Naive thymus-derived CD4-positive, alpha-beta T cell (primary cell): ENCODE results near the gene SIL1. TPM values are rescaled to one million over a fixed set of nuclear protein-coding genes. Genes with fewer than 3 reads are reported as not detected.

Source experiments
- ATAC-seq: fragments of 150-1000 bp; cut with Tn5 transposase; 2 replicates; pipeline ENCODE4 v1.10.0; 2021; ENCODE audit warnings: mild to moderate bottlenecking, moderate library complexity
- CTCF ChIA-PET: fragments of 350-600 bp; sonication (Branson Sonifier 250); formaldehyde crosslinking; loops from one replicate; lab custom pipeline; 2021; ENCODE audit warnings: antibody characterized with exemption; lab: Charles Lee
- POLR2A ChIA-PET: fragments of 350-600 bp; sonication (Branson Sonifier 250); formaldehyde crosslinking; loops from one replicate; lab custom pipeline; 2021; ENCODE audit warnings: antibody characterized with exemption, inconsistent platforms; lab: Charles Lee
- DNase-seq, 9 donors: peaks; one replicate each; pipeline versions ENCODE4 v3.0.0 to v3.0.0-alpha.2; 2020 to 2022; ENCODE audit warnings: mixed read lengths in 1 of 9
- H3K27ac ChIP-seq: one replicate; pipeline ENCODE4 v1.7.0; 2013; ENCODE audit warnings: mild to moderate bottlenecking, low read depth, low read length, moderate library complexity
- H3K27me3 ChIP-seq, 2 donors: one replicate each; pipeline ENCODE4 v1.7.0; 2013; ENCODE audit warnings: low read length in 2 of 2, mild to moderate bottlenecking in 2 of 2, moderate library complexity in 2 of 2; ENCODE audit not compliant: control insufficient read depth in 2 of 2, insufficient read depth in 2 of 2
- H3K36me3 ChIP-seq, 3 experiments: 1 replicate in 2 of 3; 2 replicates in 1 of 3; pipeline ENCODE4 v1.7.0; 2013; ENCODE audit warnings: low read length in 3 of 3, mild to moderate bottlenecking in 3 of 3, moderate library complexity in 1 of 3; ENCODE audit not compliant: insufficient read depth in 3 of 3, control insufficient read depth in 2 of 3
- H3K4me1 ChIP-seq, 2 donors: one replicate each; pipeline ENCODE4 v1.7.0; 2013; ENCODE audit warnings: low read length in 2 of 2, mild to moderate bottlenecking in 2 of 2, moderate library complexity in 1 of 2; ENCODE audit not compliant: control insufficient read depth in 2 of 2, insufficient read depth in 2 of 2
- H3K4me3 ChIP-seq: 2 replicates; pipeline ENCODE4 v1.7.0; 2013; ENCODE audit warnings: mild to moderate bottlenecking, low read length
- H3K9me3 ChIP-seq, 3 experiments: 1 replicate in 2 of 3; 2 replicates in 1 of 3; pipeline ENCODE4 v1.7.0; 2013; ENCODE audit warnings: low read length in 3 of 3; ENCODE audit not compliant: control insufficient read depth in 2 of 3
- H3K27ac Mint-ChIP-seq, 9 donors: one replicate each; pipeline ENCODE4 v1.8.0; 2020 to 2022; ENCODE audit warnings: mixed read lengths in 9 of 9, mild to moderate bottlenecking in 8 of 9, moderate library complexity in 5 of 9, inconsistent platforms in 2 of 9
- H3K27me3 Mint-ChIP-seq, 5 donors: one replicate each; pipeline ENCODE4 v1.8.0; 2021 to 2022; ENCODE audit warnings: mixed read lengths in 5 of 5, mild to moderate bottlenecking in 1 of 5
- H3K36me3 Mint-ChIP-seq, 5 donors: one replicate each; pipeline ENCODE4 v1.8.0; 2020 to 2022; ENCODE audit warnings: mixed read lengths in 5 of 5, mild to moderate bottlenecking in 3 of 5, inconsistent platforms in 1 of 5
- H3K4me1 Mint-ChIP-seq, 7 donors: one replicate each; pipeline ENCODE4 v1.8.0; 2020 to 2022; ENCODE audit warnings: mixed read lengths in 7 of 7, mild to moderate bottlenecking in 3 of 7, inconsistent platforms in 1 of 7
- H3K4me3 Mint-ChIP-seq, 10 donors: one replicate each; pipeline ENCODE4 v1.8.0; 2020 to 2022; ENCODE audit warnings: mild to moderate bottlenecking in 10 of 10, mixed read lengths in 10 of 10, moderate library complexity in 6 of 10, inconsistent platforms in 2 of 10
- H3K9me3 Mint-ChIP-seq, 11 donors: one replicate each; pipeline ENCODE4 v1.8.0; 2020 to 2022; ENCODE audit warnings: mixed read lengths in 11 of 11, mild to moderate bottlenecking in 4 of 11, inconsistent platforms in 1 of 11, moderate library complexity in 1 of 11
- intact Hi-C, 2 donors: fragments of 100-400 bp; cut with micrococcal nuclease; formaldehyde crosslinking; loops; one replicate each; pipeline ENCODE4 v1.15.1; 2023
- polyA plus RNA-seq, 2 donors: library from polyadenylated mRNA; unstranded; fragments of 300-500 nt; fragmentation: Illumina TruSeq; gene quantifications; one replicate each; pipeline ENCODE4 v1.2.3, GENCODE V29; 2021
- total RNA-seq, 6 experiments: library from RNA in 5 of 6; stranded (reverse) in 5 of 6; gene quantifications; 1 replicate in 5 of 6; 2 replicates in 1 of 6; pipeline ENCODE4 v1.2.3 and lab custom pipeline; 2021 to 2026

The SIL1 gene
- total and polyA plus RNA-seq, 7 experiments from 2014 or later, result 10.6 to 27.1 (median 17.9) TPM

DNA sequence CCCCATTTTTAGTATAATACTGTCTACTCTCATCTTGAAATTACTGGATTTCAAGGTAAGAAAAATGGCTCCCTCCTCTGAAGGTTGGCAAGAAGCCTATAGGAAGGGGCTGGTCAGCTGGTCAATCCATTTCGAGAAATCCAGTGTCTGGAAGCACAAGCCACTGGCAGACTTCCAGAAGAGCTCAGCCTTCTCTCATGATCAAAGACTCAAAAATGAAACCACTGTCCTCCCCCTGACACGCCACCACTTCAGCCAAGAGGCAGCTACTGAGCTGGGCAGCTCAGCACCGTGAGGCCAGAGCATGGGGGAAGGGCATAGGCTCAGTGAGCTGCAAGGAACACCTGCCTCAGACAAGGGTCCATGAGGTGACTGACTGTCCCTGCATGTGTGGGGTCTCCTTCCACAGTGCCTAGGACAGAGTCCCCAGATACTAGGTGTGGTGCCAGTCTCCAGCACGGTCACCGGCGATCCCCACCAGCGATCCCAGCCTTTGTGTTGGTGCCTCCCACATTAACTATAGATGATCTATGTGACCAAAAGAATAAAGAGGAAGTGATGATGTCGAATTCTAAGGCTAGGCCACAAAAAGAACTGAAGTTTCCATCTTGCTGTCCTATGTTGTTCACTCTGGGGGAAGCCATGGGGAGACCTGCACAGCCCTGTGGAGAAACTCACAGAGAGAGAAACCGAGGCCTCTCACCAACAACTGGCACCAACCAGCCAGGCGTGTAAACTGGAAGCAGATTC is 222.9 kb downstream of the SIL1 start:
- CTCF ChIA-PET, result no interaction called here

DNA sequence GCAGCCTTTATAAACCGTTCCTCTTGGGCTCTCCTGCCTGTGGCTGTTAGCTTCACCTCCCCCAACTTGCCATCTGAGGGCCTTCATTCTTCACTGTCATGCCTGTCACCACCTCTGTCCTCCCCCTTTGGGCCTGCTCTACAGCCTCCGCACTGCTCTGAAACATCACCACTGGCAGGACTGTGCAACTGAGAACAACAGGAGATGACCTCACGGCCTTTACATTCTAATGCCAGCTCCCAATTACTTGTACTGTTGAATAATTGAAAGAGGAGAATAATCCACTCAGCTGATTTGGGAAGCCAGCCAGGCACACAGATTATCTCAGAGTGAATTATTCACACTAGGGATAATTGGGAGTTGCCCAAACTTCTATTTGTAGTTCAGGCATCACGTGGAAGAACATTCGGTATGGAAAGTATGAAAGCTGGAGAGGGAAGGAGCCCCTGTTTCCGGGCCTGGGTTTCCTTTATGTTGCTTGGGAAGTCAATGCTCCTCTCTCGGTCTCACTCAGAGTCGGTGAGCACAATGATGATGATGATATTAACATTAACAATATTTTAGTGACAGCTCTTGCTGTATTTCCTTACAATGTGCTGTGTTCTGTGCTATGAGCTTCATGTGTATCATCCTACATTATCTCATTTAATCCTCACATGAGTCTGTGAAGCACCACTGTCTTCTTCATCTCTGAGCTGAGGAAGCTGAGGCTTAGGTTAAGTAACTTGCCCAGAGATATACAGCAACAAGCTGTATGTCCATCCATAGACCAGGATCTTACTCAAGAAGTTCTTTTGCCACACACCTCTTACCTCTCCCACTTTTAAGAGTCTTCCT is 223.7 kb downstream of the SIL1 start:
- no peaks in the 10 kb centered on the region for H3K36me3 ChIP-seq
- no peak overlapping the region for H3K27ac Mint-ChIP-seq
- ATAC-seq (no peak), DNase-seq (no peak)
- H3K4me3 Mint-ChIP-seq, result no peak overlapping the region
- no peak overlapping the region for H3K4me3 ChIP-seq
- no peaks in the 10 kb centered on the region for H3K9me3 ChIP-seq
- CTCF ChIA-PET, result no interaction called here
- peaks cover 0 to 8% (median 2%) of the 10 kb centered on the region in 5 donors for H3K36me3 Mint-ChIP-seq
- H3K4me1 ChIP-seq, result peaks cover 0 to 2% of the 10 kb centered on the region in 2 donors
- no peaks in the 10 kb centered on the region for H3K9me3 Mint-ChIP-seq
- no peaks in the 10 kb centered on the region for H3K27me3 Mint-ChIP-seq
- no peak overlapping the region for H3K27ac ChIP-seq
- POLR2A ChIA-PET, result no interaction called here
- H3K27me3 ChIP-seq, result no peaks in the 10 kb centered on the region
- intact Hi-C loops, result no loop called here
- H3K4me1 Mint-ChIP-seq, result peaks cover 0 to 19% (median 3%) of the 10 kb centered on the region in 7 donors

More for the DNA sequence above, 222.9 kb downstream of the SIL1 start:
- H3K4me3 ChIP-seq, result no peak overlapping the region
- H3K4me1 ChIP-seq, result peaks cover 5 to 8% of the 10 kb centered on the region in 2 donors
- intact Hi-C loops, result no loop called here
- no peak overlapping the region for H3K27ac ChIP-seq
- peaks cover 0 to 8% (median 2%) of the 10 kb centered on the region in 5 donors for H3K36me3 Mint-ChIP-seq
- H3K9me3 Mint-ChIP-seq, result no peaks in the 10 kb centered on the region
- DNase-seq (no peak), ATAC-seq (no peak)
- H3K4me3 Mint-ChIP-seq, result no peak overlapping the region
- H3K36me3 ChIP-seq, result no peaks in the 10 kb centered on the region
- H3K27ac Mint-ChIP-seq, result no peak overlapping the region
- no peaks in the 10 kb centered on the region for H3K9me3 ChIP-seq
- H3K4me1 Mint-ChIP-seq, result peaks cover 6 to 27% (median 11%) of the 10 kb centered on the region in 7 donors
- H3K27me3 ChIP-seq, result no peaks in the 10 kb centered on the region
- no peaks in the 10 kb centered on the region for H3K27me3 Mint-ChIP-seq
- POLR2A ChIA-PET, result no interaction called here

DNA sequence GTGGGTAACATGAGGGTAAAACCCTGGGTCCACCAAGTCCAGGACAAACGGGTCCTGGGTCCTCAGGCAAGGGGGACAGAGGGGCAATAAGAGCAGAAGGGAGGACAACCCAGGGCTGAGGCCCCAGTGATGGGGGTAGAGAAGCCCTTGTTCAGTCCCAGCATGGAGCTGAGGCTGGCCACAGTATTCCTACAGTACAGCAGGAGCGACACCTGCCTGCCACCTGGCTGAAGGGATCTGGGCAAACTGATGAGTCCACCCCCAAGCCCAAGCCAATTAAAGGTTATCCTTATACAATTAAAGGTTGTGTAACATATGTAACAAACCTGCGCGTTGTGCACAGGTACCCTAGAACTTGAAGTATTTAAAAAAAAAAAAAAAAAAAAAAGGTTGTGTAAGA is 225.3 kb downstream of the SIL1 start:
- ChIA-PET CTCF (interaction anchor here (0.6 kb wide), 1 partner anchor 17 kb away, joined by 3 read pairs; no protein-coding TSS in a partner anchor), POLR2A (no interaction called here)
- no peaks in the 10 kb centered on the region for H3K9me3 ChIP-seq
- Mint-ChIP-seq H3K4me1 (peaks cover 0 to 10% (median 0%) of the 10 kb centered on the region in 7 donors), H3K4me3 (no peak overlapping the region), H3K36me3 (peaks cover 0 to 8% (median 0%) of the 10 kb centered on the region in 5 donors), H3K27me3 (no peaks in the 10 kb centered on the region), H3K9me3 (no peaks in the 10 kb centered on the region), H3K27ac (no peak overlapping the region)
- H3K27ac ChIP-seq, result no peak overlapping the region
- H3K4me1 ChIP-seq, result no peaks in the 10 kb centered on the region
- no peaks in the 10 kb centered on the region for H3K27me3 ChIP-seq
- H3K4me3 ChIP-seq, result no peak overlapping the region
- no peaks in the 10 kb centered on the region for H3K36me3 ChIP-seq
- DNase-seq, result no peak
- ATAC-seq, result no peak
- intact Hi-C loops, result no loop called here

DNA sequence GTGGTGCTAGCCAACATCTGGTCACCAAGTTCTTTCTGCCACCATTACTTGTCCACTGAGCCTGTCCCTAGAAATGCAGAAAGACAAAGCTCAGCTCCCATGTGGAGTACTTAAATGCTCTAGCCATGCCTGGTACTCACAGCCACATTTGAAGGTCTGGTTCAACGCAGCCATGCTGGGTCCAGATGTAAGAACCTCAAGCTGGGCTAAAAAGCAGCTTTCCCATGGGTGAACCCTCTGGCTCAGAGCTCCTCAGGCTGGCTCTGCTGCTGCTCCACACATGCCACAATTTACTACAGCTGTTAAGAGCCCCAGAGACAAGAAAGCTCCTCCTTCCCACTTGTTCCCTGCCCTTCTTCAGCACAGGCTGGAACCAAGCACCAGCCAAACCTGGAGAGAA is 225.9 kb downstream of the SIL1 start:
- no peaks in the 10 kb centered on the region for H3K27me3 Mint-ChIP-seq
- no peaks in the 10 kb centered on the region for H3K9me3 Mint-ChIP-seq
- H3K4me1 ChIP-seq, result no peaks in the 10 kb centered on the region
- H3K36me3 ChIP-seq, result no peaks in the 10 kb centered on the region
- H3K4me1 Mint-ChIP-seq, result peaks cover 0 to 7% (median 0%) of the 10 kb centered on the region in 7 donors
- ATAC-seq (no peak), DNase-seq (no peak)
- H3K4me3 ChIP-seq, result no peak overlapping the region
- H3K27ac Mint-ChIP-seq, result no peak overlapping the region
- intact Hi-C loops, result no loop called here
- no peaks in the 10 kb centered on the region for H3K27me3 ChIP-seq
- H3K27ac ChIP-seq, result no peak overlapping the region
- H3K36me3 Mint-ChIP-seq, result peaks cover 0 to 9% (median 0%) of the 10 kb centered on the region in 5 donors
- ChIA-PET CTCF (no interaction called here), POLR2A (no interaction called here)
- no peak overlapping the region for H3K4me3 Mint-ChIP-seq
- no peaks in the 10 kb centered on the region for H3K9me3 ChIP-seq

DNA sequence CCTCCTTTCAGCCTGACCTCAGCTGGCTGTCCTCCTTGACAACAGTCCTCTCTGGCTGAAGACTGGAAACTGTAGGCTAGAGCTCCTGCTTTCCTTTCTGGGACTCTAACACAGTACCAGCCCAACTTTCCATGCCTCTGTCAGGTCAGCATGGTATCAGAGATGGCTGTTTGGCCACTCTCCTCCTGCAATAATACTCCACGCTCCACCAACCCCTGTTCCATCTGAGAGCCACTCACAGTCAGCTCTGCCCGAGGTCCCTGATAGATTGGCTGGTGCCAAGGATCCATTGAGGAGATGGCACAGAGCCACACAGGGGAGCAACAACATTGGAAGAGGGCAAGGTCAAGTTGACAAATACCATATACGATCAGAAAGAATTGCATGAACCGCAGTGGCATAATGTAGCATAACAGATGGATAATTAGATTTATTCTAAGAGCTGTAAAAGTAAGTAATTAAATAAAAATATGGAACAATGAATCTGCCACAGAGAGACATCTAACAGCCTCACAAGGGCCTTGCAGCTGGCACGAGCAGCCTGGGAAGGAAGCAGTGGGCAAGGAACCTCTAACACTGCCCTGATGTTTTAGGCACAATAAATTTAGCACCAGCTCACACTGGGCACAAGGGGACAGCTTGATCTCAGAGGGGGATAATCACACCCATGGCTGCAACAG is 228.7 kb downstream of the SIL1 start:
- ATAC-seq (no peak), DNase-seq (no peak)
- no peak overlapping the region for H3K4me3 Mint-ChIP-seq
- Histone ChIP-seq H3K36me3 (no peaks in the 10 kb centered on the region), H3K27me3 (no peaks in the 10 kb centered on the region), H3K27ac (no peak overlapping the region), H3K4me3 (no peak overlapping the region), H3K4me1 (no peaks in the 10 kb centered on the region), H3K9me3 (no peaks in the 10 kb centered on the region)
- H3K27me3 Mint-ChIP-seq, result no peaks in the 10 kb centered on the region
- no peak overlapping the region for H3K27ac Mint-ChIP-seq
- H3K36me3 Mint-ChIP-seq, result peaks cover 0 to 9% (median 0%) of the 10 kb centered on the region in 5 donors
- ChIA-PET POLR2A (no interaction called here), CTCF (interaction anchor here (1.0 kb wide), 1 partner anchor 145 kb away, joined by 4 read pairs; no protein-coding TSS in a partner anchor)
- no peaks in the 10 kb centered on the region for H3K4me1 Mint-ChIP-seq
- no peaks in the 10 kb centered on the region for H3K9me3 Mint-ChIP-seq
- intact Hi-C loops, result no loop called here

DNA sequence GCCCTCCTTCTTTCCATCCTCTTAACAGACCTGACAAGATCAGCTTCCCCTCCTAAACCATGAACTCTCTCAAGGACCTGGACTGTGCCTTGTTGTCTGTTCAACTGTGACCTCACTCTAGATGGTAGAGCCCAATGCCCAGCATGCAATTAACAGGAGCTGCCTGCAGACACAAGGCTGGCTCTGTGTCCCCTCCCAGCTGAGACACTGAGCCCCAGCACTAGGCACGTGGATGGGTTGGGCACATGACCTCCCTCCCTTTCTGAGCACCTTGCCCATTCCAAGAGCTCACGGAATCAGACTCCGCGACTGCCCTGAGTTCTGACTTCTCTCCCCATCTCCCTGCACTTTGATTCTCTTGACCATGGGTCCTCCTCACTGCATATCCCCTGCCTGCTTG is 229.6 kb downstream of the SIL1 start:
- Histone ChIP-seq H3K4me3 (no peak overlapping the region), H3K27me3 (no peaks in the 10 kb centered on the region), H3K36me3 (no peaks in the 10 kb centered on the region), H3K27ac (no peak overlapping the region), H3K9me3 (no peaks in the 10 kb centered on the region), H3K4me1 (no peaks in the 10 kb centered on the region)
- Mint-ChIP-seq H3K27me3 (no peaks in the 10 kb centered on the region), H3K4me3 (no peak overlapping the region), H3K36me3 (peaks cover 0 to 9% (median 0%) of the 10 kb centered on the region in 5 donors), H3K27ac (peak overlapping the region in 1 of 9 donors; percentile 9), H3K9me3 (no peaks in the 10 kb centered on the region), H3K4me1 (no peaks in the 10 kb centered on the region)
- ATAC-seq (no peak), DNase-seq (no peak)
- intact Hi-C loops, result no loop called here
- POLR2A ChIA-PET, result no interaction called here
- CTCF ChIA-PET, result interaction anchor here (1.0 kb wide), 1 partner anchor 144 kb away, joined by 4 read pairs; no protein-coding TSS in a partner anchor
